Measurements from ENCODE around the gene PIGT. TPM values are rescaled to one million over a fixed set of nuclear protein-coding genes. Genes with fewer than 3 reads are reported as not detected.

PIGT gene
- polyA plus RNA-seq, 1 of the 3 experiments (the other 2 are of a cell fraction) = 144 TPM

DNA sequence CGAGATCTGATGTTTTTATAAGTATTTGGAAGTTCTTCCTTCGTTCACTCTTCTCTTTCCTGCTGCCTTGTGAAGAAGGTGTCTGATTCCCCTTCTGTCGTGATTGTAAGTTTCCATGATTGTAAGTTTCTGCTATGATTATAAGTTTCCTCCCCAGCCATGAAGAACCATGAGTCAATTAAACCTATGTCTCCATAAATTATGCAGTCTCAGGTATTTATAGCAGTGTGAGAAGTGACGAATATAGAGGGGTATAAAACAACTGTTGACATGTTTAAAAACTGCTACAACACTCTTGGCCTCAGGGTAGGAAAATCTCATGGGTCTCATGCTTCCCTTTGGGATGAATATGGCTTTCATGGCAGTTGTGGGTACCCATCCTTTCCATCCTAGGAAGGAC is 47.8 kb downstream of the PIGT start (continued):
- no peak for TF ChIP-seq NFIC (IDR thresholded peaks at IDR 0.05; ENCODE audit: borderline replicate concordance)

DNA sequence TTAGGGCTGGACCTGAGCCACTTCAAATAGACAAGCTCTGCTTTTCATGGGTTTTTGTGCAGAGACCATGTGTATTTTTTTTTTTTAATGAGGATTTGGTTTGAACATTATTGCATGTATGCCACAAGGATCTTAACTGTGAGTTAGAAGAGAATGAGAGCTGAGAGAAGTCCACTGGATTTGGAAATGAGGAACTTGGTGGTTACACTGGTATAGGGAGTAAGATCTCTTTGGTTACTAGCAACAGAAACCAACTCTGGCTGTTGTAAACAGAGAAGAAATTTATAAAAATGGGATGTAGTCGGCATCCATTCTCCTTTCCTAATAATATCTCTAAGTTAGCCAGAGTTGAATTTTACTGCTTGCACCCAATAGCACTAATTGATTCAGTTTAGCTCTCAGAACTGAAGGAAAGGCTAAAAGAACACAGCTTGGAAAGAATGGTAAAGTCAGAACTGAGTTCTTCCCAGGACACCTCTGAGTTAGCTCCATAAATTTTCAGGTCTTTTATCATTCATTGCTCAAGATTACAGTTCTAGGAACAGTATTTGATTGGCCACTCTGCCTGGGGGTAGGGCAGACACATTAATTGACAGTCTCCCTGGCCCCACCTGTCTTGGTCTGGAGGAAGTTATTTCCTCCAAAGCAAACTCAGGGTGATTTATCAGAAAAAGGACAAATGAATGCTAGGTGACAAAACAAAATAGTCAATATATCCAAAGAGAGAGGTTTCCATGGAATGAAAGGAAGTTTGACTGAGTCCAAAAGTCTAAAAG is 49.7 kb downstream of the PIGT start:
- peaks cover 50% of the 10 kb centered on the region; the same call in 1 of the 2 replicates for H3K27me3 ChIP-seq (ENCODE audit: insufficient read depth)

More for the DNA sequence above, 49.7 kb downstream of the PIGT start:
- Histone ChIP-seq H3K79me2 (ENCODE audit: insufficient read depth) (no peaks in the 10 kb centered on the region), H3K9ac (no peak overlapping the region), H3K27ac (ENCODE audit: low read depth in 2 of 2, low read length in 1 of 2) (no peak overlapping the region), H3K4me1 (ENCODE audit: control insufficient read depth in 1 of 2, insufficient read depth in 2 of 2, low read depth in 1 of 2, low read length in 1 of 2) (peaks cover 0 to 2% of the 10 kb centered on the region in 2 experiments; a peak in 1 of 4 replicates), H3K9me3 (no peaks in the 10 kb centered on the region), H4K20me1 (ENCODE audit: insufficient read depth) (no peaks in the 10 kb centered on the region), H2AFZ (ENCODE audit: low read depth) (no peak overlapping the region), H3K4me3 (ENCODE audit: low read depth in 2 of 2, low read length in 1 of 2) (no peak overlapping the region), H3F3A (replicated peaks; ENCODE audit: insufficient read depth) (no peaks in the 10 kb centered on the region), H3K9me2 (no peaks in the 10 kb centered on the region), H3K4me2 (no peak overlapping the region), H3K36me3 (replicated peaks in 1 of 2; ENCODE audit: control insufficient read depth in 1 of 2, insufficient read depth in 2 of 2, low read length in 1 of 2) (no peaks in the 10 kb centered on the region)
- DNase-seq = no peak
- TF ChIP-seq SIN3A (IDR thresholded peaks at IDR 0.05; ENCODE audit: borderline replicate concordance, low read depth, low read length) (no peak), TCF12 (IDR thresholded peaks at IDR 0.05) (no peak), RAD21 (IDR thresholded peaks at IDR 0.05; ENCODE audit: low read length) (no peak), JUND (IDR thresholded peaks at IDR 0.05) (no peak), GATA2 (CRISPR knock-in tag; IDR thresholded peaks at IDR 0.05) (no peak), CHD2 (IDR thresholded peaks at IDR 0.05; ENCODE audit: low read length, partially characterized antibody) (no peak), SMC3 (IDR thresholded peaks at IDR 0.05; ENCODE audit: low read depth, low read length) (no peak), TAF1 (IDR thresholded peaks at IDR 0.05; ENCODE audit: borderline replicate concordance, low read depth, low read length) (no peak), FOXJ3 (CRISPR knock-in tag; IDR thresholded peaks at IDR 0.05) (no peak), EZH2phosphoT487 (IDR thresholded peaks at IDR 0.05; ENCODE audit: borderline replicate concordance, low read depth) (no peak)
- TF ChIP-seq, protein P1, sequence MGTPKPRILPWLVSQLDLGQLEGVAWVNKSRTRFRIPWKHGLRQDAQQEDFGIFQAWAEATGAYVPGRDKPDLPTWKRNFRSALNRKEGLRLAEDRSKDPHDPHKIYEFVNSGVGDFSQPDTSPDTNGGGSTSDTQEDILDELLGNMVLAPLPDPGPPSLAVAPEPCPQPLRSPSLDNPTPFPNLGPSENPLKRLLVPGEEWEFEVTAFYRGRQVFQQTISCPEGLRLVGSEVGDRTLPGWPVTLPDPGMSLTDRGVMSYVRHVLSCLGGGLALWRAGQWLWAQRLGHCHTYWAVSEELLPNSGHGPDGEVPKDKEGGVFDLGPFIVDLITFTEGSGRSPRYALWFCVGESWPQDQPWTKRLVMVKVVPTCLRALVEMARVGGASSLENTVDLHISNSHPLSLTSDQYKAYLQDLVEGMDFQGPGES (IDR thresholded peaks at IDR 0.05; ENCODE audit: low read depth, low read length) = no peak
- TF ChIP-seq, protein P2, sequence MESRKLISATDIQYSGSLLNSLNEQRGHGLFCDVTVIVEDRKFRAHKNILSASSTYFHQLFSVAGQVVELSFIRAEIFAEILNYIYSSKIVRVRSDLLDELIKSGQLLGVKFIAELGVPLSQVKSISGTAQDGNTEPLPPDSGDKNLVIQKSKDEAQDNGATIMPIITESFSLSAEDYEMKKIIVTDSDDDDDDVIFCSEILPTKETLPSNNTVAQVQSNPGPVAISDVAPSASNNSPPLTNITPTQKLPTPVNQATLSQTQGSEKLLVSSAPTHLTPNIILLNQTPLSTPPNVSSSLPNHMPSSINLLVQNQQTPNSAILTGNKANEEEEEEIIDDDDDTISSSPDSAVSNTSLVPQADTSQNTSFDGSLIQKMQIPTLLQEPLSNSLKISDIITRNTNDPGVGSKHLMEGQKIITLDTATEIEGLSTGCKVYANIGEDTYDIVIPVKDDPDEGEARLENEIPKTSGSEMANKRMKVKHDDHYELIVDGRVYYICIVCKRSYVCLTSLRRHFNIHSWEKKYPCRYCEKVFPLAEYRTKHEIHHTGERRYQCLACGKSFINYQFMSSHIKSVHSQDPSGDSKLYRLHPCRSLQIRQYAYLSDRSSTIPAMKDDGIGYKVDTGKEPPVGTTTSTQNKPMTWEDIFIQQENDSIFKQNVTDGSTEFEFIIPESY (IDR thresholded peaks at IDR 0.05; ENCODE audit: borderline replicate concordance, low read depth) = no peak
- TF ChIP-seq, protein P3, sequence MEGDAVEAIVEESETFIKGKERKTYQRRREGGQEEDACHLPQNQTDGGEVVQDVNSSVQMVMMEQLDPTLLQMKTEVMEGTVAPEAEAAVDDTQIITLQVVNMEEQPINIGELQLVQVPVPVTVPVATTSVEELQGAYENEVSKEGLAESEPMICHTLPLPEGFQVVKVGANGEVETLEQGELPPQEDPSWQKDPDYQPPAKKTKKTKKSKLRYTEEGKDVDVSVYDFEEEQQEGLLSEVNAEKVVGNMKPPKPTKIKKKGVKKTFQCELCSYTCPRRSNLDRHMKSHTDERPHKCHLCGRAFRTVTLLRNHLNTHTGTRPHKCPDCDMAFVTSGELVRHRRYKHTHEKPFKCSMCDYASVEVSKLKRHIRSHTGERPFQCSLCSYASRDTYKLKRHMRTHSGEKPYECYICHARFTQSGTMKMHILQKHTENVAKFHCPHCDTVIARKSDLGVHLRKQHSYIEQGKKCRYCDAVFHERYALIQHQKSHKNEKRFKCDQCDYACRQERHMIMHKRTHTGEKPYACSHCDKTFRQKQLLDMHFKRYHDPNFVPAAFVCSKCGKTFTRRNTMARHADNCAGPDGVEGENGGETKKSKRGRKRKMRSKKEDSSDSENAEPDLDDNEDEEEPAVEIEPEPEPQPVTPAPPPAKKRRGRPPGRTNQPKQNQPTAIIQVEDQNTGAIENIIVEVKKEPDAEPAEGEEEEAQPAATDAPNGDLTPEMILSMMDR (IDR thresholded peaks at IDR 0.05) = no peak
- TF ChIP-seq, protein P4, sequence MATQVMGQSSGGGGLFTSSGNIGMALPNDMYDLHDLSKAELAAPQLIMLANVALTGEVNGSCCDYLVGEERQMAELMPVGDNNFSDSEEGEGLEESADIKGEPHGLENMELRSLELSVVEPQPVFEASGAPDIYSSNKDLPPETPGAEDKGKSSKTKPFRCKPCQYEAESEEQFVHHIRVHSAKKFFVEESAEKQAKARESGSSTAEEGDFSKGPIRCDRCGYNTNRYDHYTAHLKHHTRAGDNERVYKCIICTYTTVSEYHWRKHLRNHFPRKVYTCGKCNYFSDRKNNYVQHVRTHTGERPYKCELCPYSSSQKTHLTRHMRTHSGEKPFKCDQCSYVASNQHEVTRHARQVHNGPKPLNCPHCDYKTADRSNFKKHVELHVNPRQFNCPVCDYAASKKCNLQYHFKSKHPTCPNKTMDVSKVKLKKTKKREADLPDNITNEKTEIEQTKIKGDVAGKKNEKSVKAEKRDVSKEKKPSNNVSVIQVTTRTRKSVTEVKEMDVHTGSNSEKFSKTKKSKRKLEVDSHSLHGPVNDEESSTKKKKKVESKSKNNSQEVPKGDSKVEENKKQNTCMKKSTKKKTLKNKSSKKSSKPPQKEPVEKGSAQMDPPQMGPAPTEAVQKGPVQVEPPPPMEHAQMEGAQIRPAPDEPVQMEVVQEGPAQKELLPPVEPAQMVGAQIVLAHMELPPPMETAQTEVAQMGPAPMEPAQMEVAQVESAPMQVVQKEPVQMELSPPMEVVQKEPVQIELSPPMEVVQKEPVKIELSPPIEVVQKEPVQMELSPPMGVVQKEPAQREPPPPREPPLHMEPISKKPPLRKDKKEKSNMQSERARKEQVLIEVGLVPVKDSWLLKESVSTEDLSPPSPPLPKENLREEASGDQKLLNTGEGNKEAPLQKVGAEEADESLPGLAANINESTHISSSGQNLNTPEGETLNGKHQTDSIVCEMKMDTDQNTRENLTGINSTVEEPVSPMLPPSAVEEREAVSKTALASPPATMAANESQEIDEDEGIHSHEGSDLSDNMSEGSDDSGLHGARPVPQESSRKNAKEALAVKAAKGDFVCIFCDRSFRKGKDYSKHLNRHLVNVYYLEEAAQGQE (IDR thresholded peaks at IDR 0.05; ENCODE audit: low read depth, low read length) = no peak
- POLR2A ChIA-PET = interaction anchor here (0.6 kb wide), 1 partner anchor 219 kb away, joined by 3 read pairs; no protein-coding TSS in a partner anchor
- 0% methylated on average over 1 of the region's 1 CpG for WGBS (ENCODE audit: low lambda C conversion rate)
- CTCF ChIA-PET = interaction anchor here (0.8 to 2.0 kb wide), 9 partner anchors 16 to 454 kb away, joined by 3 to 15 read pairs (median 4); no protein-coding TSS in a partner anchor

Data from SK-N-SH (cell line).